GM12864 (cell line): ENCODE measurements around the gene UGT1A6.

ENCODE experiments used
- DNase-seq: peaks from one replicate; pipeline ENCODE4 v3.0.0-alpha.2; 2011; ENCODE audit warnings: low read depth
- H3K4me3 ChIP-seq: 2 replicates; pipeline ENCODE4 v1.5.1; 2011; ENCODE audit warnings: mild to moderate bottlenecking, low read depth, low read length, control low read depth
- CTCF ChIP-seq: IDR thresholded peaks from 2 replicates; pipeline ENCODE4 v1.5.1; 2011; ENCODE audit warnings: low read depth, mild to moderate bottlenecking, moderate library complexity, low read length, control low read depth, inconsistent platforms; ENCODE audit errors: missing control alignments

Gene UGT1A6

DNA sequence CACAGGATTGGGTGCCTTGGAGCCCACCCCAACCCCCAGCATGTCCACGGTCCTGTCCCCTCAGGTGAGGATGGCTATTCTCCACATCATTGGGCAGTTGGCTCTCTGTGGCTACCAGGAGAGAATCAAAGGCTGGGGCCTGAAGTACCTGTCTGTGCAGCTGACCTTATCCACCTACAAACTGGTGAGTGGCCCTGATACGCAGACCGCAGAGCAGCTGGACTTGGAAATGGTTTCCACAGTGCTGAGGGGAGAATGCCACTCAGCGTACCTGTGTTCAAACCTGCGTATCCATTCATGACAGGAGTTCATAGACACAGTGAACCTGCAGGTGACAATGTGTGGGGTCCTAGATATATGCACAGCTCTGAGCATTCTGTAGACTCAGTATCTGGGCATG is 107.0 kb downstream of the UGT1A6 start:
- TF ChIP-seq CTCF = no peak
- H3K4me3 ChIP-seq = no peak overlapping the region
- DNase-seq = no peak

DNA sequence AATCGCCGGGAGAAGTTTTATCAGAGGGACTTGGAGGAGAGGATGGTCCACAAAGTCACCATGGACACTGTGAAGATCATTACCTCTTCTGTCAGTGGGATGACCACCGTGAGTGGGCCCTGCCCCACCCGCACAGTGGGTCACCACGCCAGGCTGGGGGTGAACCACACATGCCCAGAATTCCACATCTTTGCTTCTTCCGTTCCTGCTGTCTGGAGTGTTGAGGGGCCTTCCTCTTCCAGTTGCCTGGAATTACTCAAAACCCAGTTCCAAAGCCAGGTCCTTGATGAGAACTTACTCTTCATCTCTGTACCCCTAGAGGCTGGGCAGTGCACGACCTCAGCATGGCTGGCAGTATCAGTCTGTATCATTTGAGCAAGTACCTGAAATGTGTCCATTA is 107.5 kb downstream of the UGT1A6 start:
- no peak for DNase-seq
- H3K4me3 ChIP-seq = no peak overlapping the region
- no peak for TF ChIP-seq CTCF

- TF ChIP-seq CTCF = no peak
- no peak for DNase-seq
- no peak overlapping the region for H3K4me3 ChIP-seq
Measured at GRCh38 chr2:233801357-233802131, 108.9 kb downstream of the UGT1A6 start.

DNA sequence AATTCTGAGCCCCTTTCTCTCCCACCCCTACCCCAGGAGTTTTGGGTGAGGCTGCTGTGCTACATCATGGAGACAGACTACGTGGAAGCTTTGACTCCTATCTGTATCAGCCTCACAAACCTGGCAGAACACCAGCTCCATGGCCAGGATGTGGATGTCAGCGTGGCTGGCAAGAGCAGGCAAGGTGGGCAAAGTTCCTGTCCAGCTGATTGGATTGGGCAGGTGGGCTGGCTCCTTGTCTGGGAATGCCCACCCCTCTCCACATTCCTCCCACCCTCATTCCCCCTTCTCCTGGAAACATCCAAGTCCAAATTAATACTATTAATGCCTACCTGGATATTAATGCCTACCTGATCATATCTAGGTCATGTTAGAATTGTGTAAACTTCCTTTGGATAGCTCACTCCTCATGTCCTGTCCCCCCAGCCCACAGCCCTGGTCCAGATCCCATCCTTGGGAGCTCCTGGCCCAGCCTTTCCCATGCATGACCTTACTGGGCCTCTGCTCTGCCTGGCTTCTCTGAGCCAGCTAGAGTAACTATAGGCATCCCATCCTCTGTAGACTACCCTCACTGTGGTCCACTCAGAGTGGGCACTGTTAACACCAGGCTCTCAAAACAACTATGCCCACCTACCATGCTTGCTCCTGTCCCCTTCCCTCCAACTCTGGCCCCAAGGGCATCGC is 109.6 kb downstream of the UGT1A6 start:
- DNase-seq = no peak
- no peak overlapping the region for H3K4me3 ChIP-seq

GRCh38 chr2:233803292-233803911 is 110.7 kb downstream of the UGT1A6 start:
- TF ChIP-seq CTCF = no peak
- no peak for DNase-seq

More for the DNA sequence above, 109.6 kb downstream of the UGT1A6 start:
- no peak for TF ChIP-seq CTCF

GRCh38 chr2:233803994-233804393 is 111.3 kb downstream of the UGT1A6 start:
- no peak for DNase-seq
- no peak overlapping the region for H3K4me3 ChIP-seq
- no peak for TF ChIP-seq CTCF

More at GRCh38 chr2:233803292-233803911, 110.7 kb downstream of the UGT1A6 start:
- H3K4me3 ChIP-seq = no peak overlapping the region
